HG03575 (cell line): ENCODE measurements around the gene TMEM184B.

ENCODE experiments used
- ATAC-seq: cut with Tn5 transposase; IDR thresholded peaks from one replicate; pipeline ENCODE4 v1.9.1; 2021; ENCODE audit not compliant: unreplicated experiment, insufficient number of reproducible peaks, low FRiP score; ENCODE audit errors: extremely low read depth

Gene TMEM184B

GRCh38 chr22:38175206-38176118, 97.3 kb downstream of the TMEM184B start:
- ATAC-seq, result no peak

GRCh38 chr22:38174626-38175025, 98.2 kb downstream of the TMEM184B start:
- ATAC-seq, result no peak

DNA sequence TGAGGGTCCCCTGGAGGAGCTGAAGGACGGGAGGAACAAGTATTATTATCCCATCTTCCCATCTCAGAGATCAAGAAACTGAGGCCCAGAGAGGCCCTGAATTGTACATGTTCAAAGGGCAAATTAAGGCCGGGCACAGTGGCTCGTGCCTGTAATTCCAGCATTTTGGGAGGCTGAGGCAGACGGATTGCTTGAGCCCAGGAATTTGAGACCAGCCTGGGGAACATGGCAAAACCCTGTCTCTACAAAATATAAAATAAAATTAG, 99.2 kb downstream of the TMEM184B start:
- ATAC-seq, result no peak

- no peak for ATAC-seq
Measured at GRCh38 chr22:38172832-38173640, 99.8 kb downstream of the TMEM184B start.

- no peak for ATAC-seq
Measured at GRCh38 chr22:38171927-38172831, 100.6 kb downstream of the TMEM184B start.

- no peak for ATAC-seq
Measured at GRCh38 chr22:38170469-38170868, 102.3 kb downstream of the TMEM184B start.
